Trophoblast cell (in vitro differentiated cells and primary cell): ENCODE data around the gene SPAAR.

ENCODE experiments used
- DNase-seq, 2 donors: peaks; one replicate each; pipeline ENCODE4 v3.0.0-alpha.2; 2016
- H2AFZ ChIP-seq: 2 replicates; pipeline ENCODE4 v1.6.1; 2013; ENCODE audit warnings: low read length, moderate library complexity, mild to moderate bottlenecking; ENCODE audit not compliant: insufficient read depth, poor library complexity
- H2AK5ac ChIP-seq: 2 replicates; pipeline ENCODE4 v1.6.1; 2013; ENCODE audit warnings: mild to moderate bottlenecking, low read length
- H2BK120ac ChIP-seq: 2 replicates; pipeline ENCODE4 v1.6.1; 2013; ENCODE audit warnings: low read length, mild to moderate bottlenecking, moderate library complexity; ENCODE audit not compliant: insufficient read depth, poor library complexity
- H2BK12ac ChIP-seq: 2 replicates; pipeline ENCODE4 v1.6.1; 2013; ENCODE audit warnings: mild to moderate bottlenecking, low read length, moderate library complexity
- H2BK5ac ChIP-seq: 2 replicates; pipeline ENCODE4 v1.6.1; 2013; ENCODE audit warnings: low read length, low read depth, moderate library complexity, mild to moderate bottlenecking; ENCODE audit not compliant: poor library complexity
- H3K14ac ChIP-seq: 2 replicates; pipeline ENCODE4 v1.6.1; 2013; ENCODE audit warnings: mild to moderate bottlenecking, low read length
- H3K18ac ChIP-seq: 2 replicates; pipeline ENCODE4 v1.6.1; 2013; ENCODE audit warnings: mild to moderate bottlenecking, low read length
- H3K23ac ChIP-seq: 2 replicates; pipeline ENCODE4 v1.6.1; 2013; ENCODE audit warnings: low read length
- H3K27ac ChIP-seq: 2 replicates; pipeline ENCODE4 v1.5.1; 2013; ENCODE audit warnings: low read depth, mild to moderate bottlenecking, inconsistent platforms, low read length, moderate library complexity
- H3K27me3 ChIP-seq: 2 replicates; pipeline ENCODE4 v1.6.1; 2013; ENCODE audit warnings: inconsistent platforms, mild to moderate bottlenecking, low read length, moderate library complexity; ENCODE audit not compliant: insufficient read depth
- H3K36me3 ChIP-seq, 2 experiments: 1 replicate in 1 of 2; 2 replicates in 1 of 2; pipeline ENCODE4 v1.6.1; 2013; ENCODE audit warnings: low read length in 2 of 2, mild to moderate bottlenecking in 2 of 2, moderate library complexity in 1 of 2; ENCODE audit not compliant: insufficient read depth in 2 of 2, control insufficient read depth in 1 of 2
- H3K4ac ChIP-seq: 2 replicates; pipeline ENCODE4 v1.6.1; 2013; ENCODE audit warnings: low read depth, mild to moderate bottlenecking, low read length, moderate library complexity
- H3K4me1 ChIP-seq, 2 experiments: 1 replicate in 1 of 2; 2 replicates in 1 of 2; pipeline ENCODE4 v1.6.1; 2013; ENCODE audit warnings: low read length in 2 of 2, mild to moderate bottlenecking in 2 of 2, moderate library complexity in 1 of 2; ENCODE audit not compliant: insufficient read depth in 2 of 2, control insufficient read depth in 1 of 2
- H3K4me2 ChIP-seq: 2 replicates; pipeline ENCODE4 v1.6.1; 2013; ENCODE audit warnings: inconsistent platforms, mild to moderate bottlenecking, low read length, moderate library complexity
- H3K4me3 ChIP-seq: 2 replicates; pipeline ENCODE4 v1.5.1; 2013; ENCODE audit warnings: mild to moderate bottlenecking, low read depth, low read length, inconsistent platforms
- H3K79me1 ChIP-seq: one replicate; pipeline ENCODE4 v1.6.1; 2013; ENCODE audit warnings: low read length
- H3K79me2 ChIP-seq: 2 replicates; pipeline ENCODE4 v1.6.1; 2013; ENCODE audit warnings: low read length, mild to moderate bottlenecking; ENCODE audit not compliant: control insufficient read depth, insufficient read depth, poor library complexity
- H3K9ac ChIP-seq: 2 replicates; pipeline ENCODE4 v1.6.1; 2013; ENCODE audit warnings: mild to moderate bottlenecking, low read length
- H3K9me3 ChIP-seq: 2 replicates; pipeline ENCODE4 v1.6.1; 2013; ENCODE audit warnings: low read depth, mild to moderate bottlenecking, control low read depth, inconsistent platforms, low read length; ENCODE audit not compliant: insufficient read depth
- H4K12ac ChIP-seq: 2 replicates; pipeline ENCODE4 v1.6.1; 2013; ENCODE audit warnings: low read depth, mild to moderate bottlenecking, low read length, moderate library complexity
- H4K8ac ChIP-seq: 2 replicates; pipeline ENCODE4 v1.6.1; 2013; ENCODE audit warnings: low read depth, mild to moderate bottlenecking, low read length, moderate library complexity
- H4K91ac ChIP-seq: one replicate; pipeline ENCODE4 v1.6.1; 2013; ENCODE audit warnings: low read depth, mild to moderate bottlenecking, low read length, moderate library complexity
- WGBS: extraction: QIAGEN DNeasy Blood & Tissue Kit; methylation state at CpG from one replicate; pipeline ENCODE4 v1.1.7; 2013; ENCODE audit warnings: missing lambda C conversion rate; ENCODE audit not compliant: insufficient read length, insufficient coverage; ENCODE audit errors: extremely low coverage; 5-methylcytosine and 5-hydroxymethylcytosine counted together

Gene SPAAR

DNA sequence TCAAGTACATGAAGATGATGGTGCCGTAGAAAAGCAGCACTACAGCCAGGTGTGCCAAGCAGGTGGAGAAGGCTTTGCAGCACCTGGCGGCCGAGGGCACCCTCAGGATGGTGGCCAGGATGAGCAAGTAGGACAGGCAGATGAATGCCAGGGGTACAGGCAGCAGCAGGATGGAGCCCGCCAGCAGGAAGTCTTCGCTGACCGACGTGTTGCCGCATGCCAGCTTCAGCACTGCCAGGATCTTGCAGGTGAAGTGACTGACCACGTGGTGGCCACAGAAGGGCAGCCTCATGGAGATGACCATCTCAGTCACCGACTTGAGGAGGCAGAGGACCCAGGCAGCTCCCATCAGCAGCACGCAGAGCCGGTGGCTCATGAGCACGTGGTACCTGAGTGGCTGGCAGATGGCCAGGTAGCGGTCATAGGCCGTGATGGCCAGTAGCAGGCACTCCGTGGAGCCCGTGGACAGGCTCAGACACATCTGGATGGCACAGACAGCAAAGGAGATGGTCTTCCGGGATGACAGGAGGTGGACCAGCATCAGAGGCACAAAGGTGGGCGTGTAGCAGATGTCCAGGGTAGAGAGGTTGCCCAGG, 39.6 kb upstream of the SPAAR start:
- Histone ChIP-seq H3K4me3 (no peak overlapping the region), H3K4ac (no peak overlapping the region), H2BK120ac (no peak overlapping the region), H3K23ac (no peak overlapping the region), H3K27me3 (no peaks in the 10 kb centered on the region), H3K4me1 (no peaks in the 10 kb centered on the region), H2BK5ac (no peak overlapping the region), H3K79me1 (no peaks in the 10 kb centered on the region), H3K4me2 (no peak overlapping the region), H2AK5ac (no peak overlapping the region), H3K36me3 (no peaks in the 10 kb centered on the region), H2AFZ (no peak overlapping the region), H2BK12ac (no peak overlapping the region), H4K91ac (no peak overlapping the region), H3K27ac (no peak overlapping the region), H4K8ac (no peak overlapping the region), H4K12ac (no peak overlapping the region), H3K9ac (no peak overlapping the region), H3K14ac (no peak overlapping the region), H3K79me2 (no peaks in the 10 kb centered on the region), H3K9me3 (peaks cover 4% of the 10 kb centered on the region), H3K18ac (no peak overlapping the region)
- no CpG with 5 or more reads among the region's 19 CpGs for WGBS
- DNase-seq = no peak

DNA sequence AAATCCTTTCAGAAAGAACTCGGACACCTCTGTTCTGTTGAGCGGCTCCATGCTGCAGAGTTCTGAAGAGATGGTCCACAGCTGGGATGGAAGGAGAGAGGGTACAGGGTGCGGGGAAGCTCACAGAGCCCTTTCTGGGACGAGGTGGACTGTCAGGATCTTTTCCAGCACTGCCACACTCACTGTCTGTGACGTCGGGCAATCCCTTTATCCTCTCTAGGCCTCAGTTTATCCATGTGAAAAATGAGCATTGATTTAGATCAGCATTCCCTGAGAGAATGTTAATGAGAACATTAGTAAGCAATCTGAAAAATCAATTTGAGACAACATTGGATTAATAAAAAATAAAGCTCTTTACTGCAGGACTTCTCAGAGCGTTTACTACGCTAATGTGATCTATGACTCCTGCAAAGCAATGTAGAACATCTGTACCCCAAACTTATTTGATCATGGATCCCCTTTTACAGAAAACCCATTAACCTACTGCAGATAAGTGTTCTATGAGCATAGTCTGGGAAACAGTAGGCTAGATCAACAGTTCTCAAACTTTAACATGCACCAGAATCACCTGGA, 38.9 kb upstream of the SPAAR start, which contains the start of gene OR13J1:
OR13J1 (minus strand) TSS at position 51 of the 573 bp plus-strand sequence; CDS start at position 51, 0 bp downstream.
- H3K79me1 ChIP-seq = no peaks in the 10 kb centered on the region
- H3K23ac ChIP-seq = no peak within 1 kb of the TSS
- H2AK5ac ChIP-seq = no peak within 1 kb of the TSS
- WGBS = no CpG with 5 or more reads among the region's 8 CpGs
- H4K8ac ChIP-seq = no peak within 1 kb of the TSS
- no peak within 1 kb of the TSS for H2BK120ac ChIP-seq
- H2BK5ac ChIP-seq = no peak within 1 kb of the TSS
- H3K4me2 ChIP-seq = no peak within 1 kb of the TSS
- H3K18ac ChIP-seq = no peak within 1 kb of the TSS
- no peak within 1 kb of the TSS for H3K4ac ChIP-seq
- H3K4me1 ChIP-seq = no peaks in the 10 kb centered on the region
- no peak within 1 kb of the TSS for H3K27ac ChIP-seq
- H3K9me3 ChIP-seq = peaks cover 4% of the 10 kb centered on the region
- H2AFZ ChIP-seq = no peak within 1 kb of the TSS
- no peaks in the 10 kb centered on the region for H3K27me3 ChIP-seq
- H3K9ac ChIP-seq = no peak within 1 kb of the TSS
- H3K36me3 ChIP-seq = no peaks in the 10 kb centered on the region
- no peaks in the 10 kb centered on the region for H3K79me2 ChIP-seq
- H4K91ac ChIP-seq = no peak within 1 kb of the TSS
- no peak within 1 kb of the TSS for H4K12ac ChIP-seq
- H3K4me3 ChIP-seq = no peak within 1 kb of the TSS
- H3K14ac ChIP-seq = no peak within 1 kb of the TSS
- H2BK12ac ChIP-seq = no peak within 1 kb of the TSS
- DNase-seq = no peak

DNA sequence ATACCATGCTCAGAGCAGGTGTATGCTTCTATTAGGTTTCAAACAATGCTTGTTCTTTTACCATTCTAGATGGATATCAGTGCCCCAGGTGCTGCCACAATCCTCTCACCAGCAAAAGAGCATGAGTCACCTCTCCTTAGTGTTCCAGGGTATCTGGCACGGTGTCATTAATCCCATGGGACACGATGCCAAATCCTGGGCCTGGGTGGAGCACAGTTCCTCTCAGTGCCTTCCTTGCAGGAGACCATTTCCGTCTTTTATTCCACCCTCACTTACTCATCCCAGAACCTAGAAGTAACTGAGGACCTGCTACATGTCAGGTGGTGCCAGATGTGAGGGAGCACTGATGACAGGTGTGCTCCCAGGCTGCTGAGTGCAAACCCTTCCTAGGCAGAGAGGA, 37.7 kb upstream of the SPAAR start:
- Histone ChIP-seq H3K9ac (no peak overlapping the region), H2BK12ac (no peak overlapping the region), H4K91ac (no peak overlapping the region), H3K4me2 (no peak overlapping the region), H3K27ac (no peak overlapping the region), H2BK5ac (no peak overlapping the region), H3K4me1 (no peaks in the 10 kb centered on the region), H3K79me2 (no peaks in the 10 kb centered on the region), H3K4me3 (no peak overlapping the region), H4K8ac (no peak overlapping the region), H4K12ac (no peak overlapping the region), H3K36me3 (no peaks in the 10 kb centered on the region), H2AFZ (no peak overlapping the region), H3K14ac (no peak overlapping the region), H2BK120ac (no peak overlapping the region), H3K79me1 (no peaks in the 10 kb centered on the region), H3K18ac (no peak overlapping the region), H3K4ac (no peak overlapping the region), H3K27me3 (no peaks in the 10 kb centered on the region), H3K23ac (no peak overlapping the region), H3K9me3 (peaks cover 4% of the 10 kb centered on the region), H2AK5ac (no peak overlapping the region)
- peak in 1 of 2 donors; percentile 8 for DNase-seq
- WGBS = no CpG with 5 or more reads among the region's 3 CpGs

DNA sequence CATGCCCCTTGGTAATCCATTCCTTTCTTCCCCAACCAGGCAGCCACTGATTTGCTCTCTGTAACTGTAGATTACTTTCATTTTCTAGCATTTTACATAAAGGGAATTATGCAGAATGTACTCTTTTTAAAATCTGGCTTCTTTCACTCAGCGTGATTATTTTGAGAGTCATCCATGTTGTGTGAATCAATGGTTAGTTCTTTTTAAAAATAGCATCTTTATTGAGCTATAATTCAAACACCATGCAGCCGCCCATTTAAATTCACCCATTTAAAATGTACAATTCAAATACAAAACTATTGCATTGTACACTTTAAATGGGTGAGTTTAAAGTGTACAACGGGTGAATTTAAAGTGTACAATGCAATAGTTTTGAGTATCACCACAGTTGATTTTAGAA, 36.8 kb upstream of the SPAAR start:
- H2AFZ ChIP-seq = no peak overlapping the region
- H2BK120ac ChIP-seq = no peak overlapping the region
- peaks cover 4% of the 10 kb centered on the region for H3K9me3 ChIP-seq
- no peaks in the 10 kb centered on the region for H3K4me1 ChIP-seq
- no peak overlapping the region for H3K14ac ChIP-seq
- H2BK5ac ChIP-seq = no peak overlapping the region
- H3K4me2 ChIP-seq = no peak overlapping the region
- H2BK12ac ChIP-seq = no peak overlapping the region
- H3K23ac ChIP-seq = no peak overlapping the region
- H4K91ac ChIP-seq = no peak overlapping the region
- no peaks in the 10 kb centered on the region for H3K27me3 ChIP-seq
- no peak overlapping the region for H4K12ac ChIP-seq
- H3K36me3 ChIP-seq = no peaks in the 10 kb centered on the region
- no peak overlapping the region for H3K18ac ChIP-seq
- no peaks in the 10 kb centered on the region for H3K79me1 ChIP-seq
- H3K4me3 ChIP-seq = no peak overlapping the region
- H3K79me2 ChIP-seq = no peaks in the 10 kb centered on the region
- no peak for DNase-seq
- WGBS = no CpG with 5 or more reads among the region's 3 CpGs
- H3K27ac ChIP-seq = no peak overlapping the region
- no peak overlapping the region for H3K9ac ChIP-seq
- H3K4ac ChIP-seq = no peak overlapping the region
- H4K8ac ChIP-seq = no peak overlapping the region
- H2AK5ac ChIP-seq = no peak overlapping the region
